HG02973 (cell line): ENCODE measurements around the gene SLC25A25.
A peak's percentile ranks its signal among the peaks of the same experiment; 100 is the strongest.

ENCODE experiments used
- ATAC-seq: cut with Tn5 transposase; IDR thresholded peaks from one replicate; pipeline ENCODE4 v1.9.1; 2021; ENCODE audit warnings: moderate library complexity; ENCODE audit not compliant: unreplicated experiment

Gene SLC25A25

GRCh38 chr9:128072144-128073021, 4.4 kb downstream of the SLC25A25 start:
- ATAC-seq, result no peak

GRCh38 chr9:128073253-128073886, 5.3 kb downstream of the SLC25A25 start:
- ATAC-seq, result no peak

GRCh38 chr9:128077847-128078503, 9.9 kb downstream of the SLC25A25 start:
- no peak for ATAC-seq

DNA sequence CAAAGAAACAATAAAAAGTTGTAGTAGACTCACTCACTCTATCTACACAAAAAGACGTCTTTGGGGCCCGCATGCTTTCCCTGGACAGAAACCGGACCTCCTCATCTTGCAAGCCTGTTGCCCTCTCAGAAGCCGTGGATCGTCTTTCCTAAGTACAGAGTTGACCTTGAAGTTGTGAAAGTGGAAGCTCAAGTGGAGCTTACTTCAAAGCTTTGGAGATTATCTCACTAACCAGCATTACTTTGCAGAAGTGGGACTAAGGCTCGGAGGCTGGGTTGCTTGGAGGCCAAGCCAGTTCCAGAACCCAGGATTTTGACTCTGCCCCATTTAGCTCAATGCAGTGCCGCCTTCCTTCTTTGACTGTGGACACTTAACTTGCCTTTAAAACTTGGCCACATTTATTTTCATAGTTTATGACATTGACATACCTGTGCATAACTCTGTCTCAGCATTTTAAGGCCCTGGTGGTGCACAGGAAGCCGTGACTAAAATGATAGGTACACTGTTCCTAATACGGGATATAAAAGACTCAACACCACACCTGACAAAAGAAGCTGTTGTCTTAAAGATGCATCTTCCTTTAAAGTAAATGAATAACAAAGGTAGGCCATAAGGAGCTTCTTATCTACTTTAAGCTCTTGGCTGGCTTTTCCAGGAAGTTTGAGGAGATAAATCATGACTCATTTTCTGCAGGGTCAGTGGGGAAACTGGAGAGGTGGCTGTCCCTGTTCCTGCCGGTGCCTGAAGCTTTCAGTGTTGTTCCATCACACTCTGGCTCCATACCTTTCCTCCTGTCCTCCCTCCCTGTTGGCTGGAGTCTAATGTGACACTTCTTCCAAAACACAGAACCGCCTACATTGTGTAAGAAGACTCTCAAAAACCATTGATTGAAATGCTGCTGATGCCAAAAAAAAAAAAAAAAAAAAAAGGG, 10.7 kb downstream of the SLC25A25 start:
- ATAC-seq, result no peak

DNA sequence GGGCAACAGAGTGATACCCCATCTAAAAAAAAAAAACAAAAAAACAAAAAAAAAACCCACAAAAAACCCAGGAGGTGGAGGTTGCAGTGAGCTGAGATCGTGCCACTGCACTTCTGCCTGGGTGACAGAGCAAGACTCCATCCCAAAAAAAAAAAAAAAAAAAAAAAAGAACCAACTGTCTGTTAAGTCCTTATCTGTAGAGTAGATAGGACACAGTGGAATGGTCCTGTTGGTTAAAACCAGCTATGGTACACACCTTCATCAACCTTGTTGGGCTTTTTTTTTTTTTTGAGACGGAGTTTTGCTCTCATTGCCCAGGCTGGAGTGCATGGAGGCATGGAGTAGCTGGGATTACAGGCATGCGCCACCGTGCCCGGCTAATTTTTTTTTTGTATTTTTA, 12.2 kb downstream of the SLC25A25 start:
- no peak for ATAC-seq

DNA sequence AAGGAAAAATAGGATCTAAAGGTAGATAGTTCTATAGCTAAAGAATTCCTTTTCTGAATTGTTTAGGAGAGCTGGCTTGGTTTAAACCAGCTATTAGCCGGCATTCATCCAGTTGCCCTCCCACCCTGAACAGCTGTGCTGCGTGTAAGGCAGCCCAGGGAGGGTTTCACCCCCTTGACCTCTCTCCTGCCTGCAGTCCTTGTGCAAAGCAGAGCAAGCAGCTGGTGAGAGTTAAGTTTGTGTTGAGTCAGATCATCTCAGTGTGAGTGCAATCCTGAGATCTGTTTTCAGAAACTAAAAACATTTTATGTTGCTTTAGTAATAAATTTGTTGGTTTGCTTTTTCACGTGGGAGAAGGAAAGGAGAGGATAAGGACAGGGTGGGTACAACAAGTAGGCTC, 13.0 kb downstream of the SLC25A25 start:
- no peak for ATAC-seq

GRCh38 chr9:128082151-128082550, 14.1 kb downstream of the SLC25A25 start:
- ATAC-seq, result no peak

GRCh38 chr9:128084746-128085145, 16.7 kb downstream of the SLC25A25 start:
- ATAC-seq, result no peak

DNA sequence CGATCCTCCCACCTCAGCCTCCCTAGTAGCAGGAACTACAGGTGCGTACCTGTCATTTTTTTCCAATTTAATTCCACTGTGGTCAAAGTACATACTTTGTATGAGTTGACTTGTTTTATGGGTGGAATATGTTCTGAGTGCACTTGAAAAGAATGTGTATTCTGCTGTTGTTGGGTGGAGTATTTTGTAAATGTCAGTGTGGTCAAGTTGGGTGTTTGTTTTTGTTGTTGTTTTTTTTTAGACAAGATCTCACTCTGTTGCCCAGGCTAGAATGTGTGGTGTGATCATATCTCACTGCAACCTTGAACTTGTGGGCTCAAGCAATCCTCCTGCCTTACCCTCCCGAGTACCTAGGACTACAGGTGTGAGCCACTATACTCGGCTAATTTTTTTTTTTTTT, 17.9 kb downstream of the SLC25A25 start:
- no peak for ATAC-seq

DNA sequence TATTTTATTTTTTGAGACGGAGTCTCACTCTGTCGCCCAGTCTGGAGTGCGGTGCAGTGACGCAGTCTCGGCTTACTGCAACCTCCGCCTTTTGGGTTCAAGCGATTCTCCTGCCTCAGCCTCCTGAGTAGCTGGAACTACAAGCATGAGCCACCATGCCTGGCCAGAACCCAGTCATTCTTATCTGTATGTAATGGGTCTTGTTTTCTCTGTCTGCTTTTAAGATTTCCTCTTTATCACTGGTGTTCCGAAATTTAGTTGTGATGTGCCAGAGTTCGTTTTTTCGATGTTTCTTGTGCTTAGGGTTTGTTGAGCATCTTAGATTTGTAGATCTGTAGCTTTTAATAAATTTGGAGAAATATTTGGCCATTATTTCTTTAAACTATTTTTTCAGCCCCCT, 19.2 kb downstream of the SLC25A25 start:
- no peak for ATAC-seq

DNA sequence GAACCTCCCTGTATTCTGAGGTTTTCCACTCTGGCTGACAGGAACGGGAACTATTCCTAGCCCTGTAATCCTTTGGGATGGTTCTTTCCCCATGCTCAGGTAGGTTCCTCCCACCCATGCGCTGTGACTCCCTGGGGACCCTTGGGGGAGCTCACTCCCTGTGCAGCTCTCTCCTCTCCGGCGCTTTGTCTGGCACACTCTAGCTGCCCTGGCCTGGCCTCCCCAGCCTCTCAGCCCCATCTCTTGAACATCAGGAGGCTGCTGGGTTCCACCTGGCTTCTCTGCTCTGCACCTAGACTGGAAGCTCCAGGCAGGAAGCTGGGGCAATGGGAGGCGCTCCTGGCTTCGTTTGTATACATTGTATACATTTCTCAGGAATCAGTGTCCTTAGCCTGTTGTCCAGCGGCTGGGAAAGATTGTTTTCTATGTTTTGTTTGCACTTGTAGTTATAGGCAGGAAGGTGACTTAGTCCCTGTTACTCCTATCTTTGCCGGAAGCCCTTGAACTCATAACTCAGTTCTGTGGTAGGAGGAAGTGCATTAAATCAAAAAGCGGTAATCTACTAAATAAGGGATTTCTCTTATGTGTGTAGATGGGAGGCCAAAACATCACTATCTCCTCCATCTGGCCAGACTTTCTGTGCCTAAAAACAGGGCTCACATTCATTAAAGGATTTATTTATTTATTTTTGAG, 20.4 kb downstream of the SLC25A25 start:
- no peak for ATAC-seq

GRCh38 chr9:128089299-128089698, 21.3 kb downstream of the SLC25A25 start:
- no peak for ATAC-seq

- ATAC-seq, result no peak
Observed at GRCh38 chr9:128091144-128091543, 23.1 kb downstream of the SLC25A25 start.

DNA sequence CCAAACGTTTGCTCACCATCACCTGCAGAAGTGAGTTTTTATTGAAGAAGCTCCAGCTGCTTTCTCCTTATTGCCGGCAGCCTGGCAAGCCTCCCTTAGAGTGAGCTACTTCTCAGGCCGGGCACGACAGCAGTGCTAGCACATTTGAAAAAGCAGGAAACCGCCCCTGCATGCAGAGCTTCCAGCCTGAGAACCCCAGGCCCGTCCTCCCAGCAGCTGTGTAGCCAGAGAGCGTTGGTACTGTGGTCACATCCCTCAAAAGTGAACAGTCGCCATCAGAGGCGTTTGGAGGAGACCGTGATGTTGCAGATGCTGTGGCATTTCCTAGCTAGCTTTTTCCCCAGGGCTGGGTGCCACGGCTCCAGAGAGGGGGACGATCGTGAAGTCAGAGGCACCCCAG, 23.5 kb downstream of the SLC25A25 start:
- no peak for ATAC-seq

DNA sequence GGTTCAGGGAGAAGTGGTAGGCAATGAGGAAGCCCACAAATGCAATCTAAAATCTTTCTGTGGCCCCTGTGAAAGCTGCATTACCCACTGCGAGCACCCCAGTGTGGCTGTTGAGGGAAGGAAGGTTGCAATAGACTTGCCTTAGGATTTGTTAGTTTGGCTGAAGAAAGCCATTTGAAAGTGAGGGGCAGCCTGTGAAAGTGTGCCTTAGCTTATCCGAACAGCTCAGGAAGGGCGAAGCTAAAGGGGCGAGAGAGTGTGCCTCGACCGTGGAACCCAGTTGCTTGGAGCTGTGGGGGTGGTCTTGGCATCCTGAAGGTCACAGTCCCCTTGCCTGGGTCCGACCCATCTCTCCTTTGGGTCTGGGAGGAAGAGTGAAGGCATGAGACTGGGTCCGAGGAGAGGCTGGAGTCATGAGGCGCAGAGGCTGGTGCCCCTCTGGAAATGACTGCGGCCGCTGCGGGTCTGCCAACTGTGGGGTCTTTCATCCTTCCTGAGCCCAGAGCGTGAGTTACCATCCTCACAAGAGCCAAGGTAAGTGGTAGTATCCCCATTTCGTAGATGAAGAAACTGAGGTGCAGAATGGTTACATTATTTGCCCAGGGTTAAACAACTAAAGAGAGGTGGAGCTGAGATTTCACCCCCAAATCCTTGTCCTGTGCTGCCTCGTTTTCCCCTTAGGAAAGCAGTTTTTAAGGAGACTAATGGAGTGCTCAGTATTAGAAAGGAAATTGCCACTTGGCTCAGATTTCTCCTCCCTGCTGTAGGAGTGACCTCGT, 24.4 kb downstream of the SLC25A25 start:
- ATAC-seq, result no peak

DNA sequence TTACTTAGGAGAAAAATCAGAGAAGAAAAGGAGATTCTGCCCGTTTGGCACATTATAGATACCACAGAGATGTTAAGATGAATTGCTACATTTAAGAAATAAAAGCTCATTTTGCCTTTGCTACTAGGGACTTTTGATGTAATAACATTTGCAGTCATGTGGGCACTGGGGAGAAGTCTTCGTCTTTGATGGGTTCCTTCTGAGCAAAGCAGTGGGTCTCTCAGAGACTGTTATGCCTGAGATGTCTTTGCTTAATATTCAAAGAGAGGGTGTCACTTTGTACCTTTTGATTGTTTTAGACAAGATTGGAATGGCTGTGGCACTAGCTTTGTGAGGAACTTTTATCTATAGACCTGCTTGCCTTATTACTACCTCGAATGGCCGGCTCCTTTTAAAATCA, 25.0 kb downstream of the SLC25A25 start:
- no peak for ATAC-seq

DNA sequence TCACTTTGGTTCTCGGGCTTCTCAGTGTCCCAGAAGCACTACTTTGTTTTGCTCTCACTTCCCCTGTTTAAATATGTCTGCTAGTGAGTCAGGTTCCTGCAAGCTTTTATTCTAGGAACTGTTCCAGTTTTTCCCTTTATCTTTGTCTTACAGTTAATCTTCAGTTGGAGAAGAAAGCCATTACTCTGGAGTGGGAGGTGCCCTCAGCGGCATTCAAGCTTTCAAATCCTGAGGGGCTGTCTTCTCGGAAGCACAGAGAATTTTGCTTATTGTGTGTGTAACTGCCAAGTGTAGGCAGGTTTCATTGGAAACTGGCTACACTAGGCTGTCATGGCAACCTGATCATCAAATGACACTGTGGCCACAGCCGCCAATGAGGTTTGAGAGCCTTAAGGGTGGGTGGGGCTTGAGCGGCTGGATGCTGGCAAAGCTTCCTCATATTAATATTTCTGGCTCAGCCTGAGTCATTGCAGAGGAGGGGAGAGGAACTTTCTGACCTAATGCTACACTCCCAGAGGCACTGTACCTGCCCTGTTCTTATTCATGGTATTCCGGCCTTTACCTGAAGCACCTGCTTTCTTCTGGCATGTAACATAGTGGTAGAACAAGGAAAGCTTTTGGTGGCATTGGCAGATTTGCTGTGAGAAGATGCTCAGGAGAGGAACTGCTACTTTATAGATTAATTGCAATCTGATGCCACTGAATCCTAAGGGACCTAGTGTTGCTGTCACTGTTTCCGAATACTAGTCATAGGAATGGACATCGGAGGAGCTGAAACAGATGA, 26.3 kb downstream of the SLC25A25 start:
- ATAC-seq, result peak; percentile 85

DNA sequence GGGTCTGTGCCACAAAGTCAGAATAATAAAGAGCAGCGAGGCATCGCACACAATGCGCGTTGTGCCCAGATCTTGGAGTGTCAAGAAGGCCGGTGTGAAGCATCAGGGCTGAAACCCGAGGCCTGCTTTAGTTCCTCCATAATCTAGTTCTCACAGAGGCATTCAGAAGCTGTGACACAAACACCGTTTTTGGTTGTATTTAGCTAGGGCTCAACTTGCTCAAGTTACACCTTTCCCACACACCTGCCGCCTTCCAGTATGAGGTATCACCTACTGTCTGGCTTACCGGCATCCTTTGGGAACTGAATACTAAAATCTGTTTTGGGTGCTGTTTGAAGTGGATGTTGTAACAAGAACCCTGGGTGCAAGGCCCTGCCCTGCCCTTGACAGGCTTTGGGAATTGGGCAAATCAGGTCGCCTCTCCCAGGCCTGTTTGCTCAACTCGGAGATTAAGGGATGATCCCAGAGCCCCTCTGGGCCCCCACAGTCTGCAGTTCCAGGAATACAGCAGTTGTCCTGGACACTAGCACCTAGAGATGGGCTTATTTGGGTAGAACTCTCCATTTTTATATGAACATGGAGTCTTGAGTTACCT, 27.0 kb downstream of the SLC25A25 start:
- ATAC-seq, result no peak
